Fibroblast of lung (primary cell): Measurements from ENCODE around the gene SH3D19. TPM values are rescaled to one million over a fixed set of nuclear protein-coding genes. Genes with fewer than 3 reads are reported as not detected.

Experiments used
- DNase-seq, 2 donors: peaks; one replicate each; pipeline versions ENCODE4 v3.0.0 to v3.0.0-alpha.2; 2010; ENCODE audit warnings: low read depth in 2 of 2
- H2AFZ ChIP-seq: 2 replicates; pipeline ENCODE4 v1.5.1; 2012; ENCODE audit warnings: low read length, control low read depth, inconsistent platforms
- H3K27ac ChIP-seq: 2 replicates; pipeline ENCODE4 v1.5.1; 2011; ENCODE audit warnings: low read length, control low read depth; ENCODE audit not compliant: insufficient read depth
- H3K27me3 ChIP-seq: 2 replicates; pipeline ENCODE4 v1.5.1; 2011; ENCODE audit warnings: mild to moderate bottlenecking, low read length; ENCODE audit not compliant: control insufficient read depth, insufficient read depth
- H3K36me3 ChIP-seq: 2 replicates; pipeline ENCODE4 v1.5.1; 2011; ENCODE audit warnings: low read length; ENCODE audit not compliant: control insufficient read depth, insufficient read depth
- H3K4me1 ChIP-seq: 2 replicates; pipeline ENCODE4 v1.5.1; 2011; ENCODE audit warnings: low read length; ENCODE audit not compliant: control insufficient read depth, insufficient read depth; ENCODE audit errors: extremely low read depth
- H3K4me2 ChIP-seq: 2 replicates; pipeline ENCODE4 v1.5.1; 2011; ENCODE audit warnings: low read length, control low read depth; ENCODE audit not compliant: insufficient read depth; ENCODE audit errors: extremely low read depth
- H3K4me3 ChIP-seq, 4 experiments: fragments of 200-600 bp in 1 of 4; sonication (generic) in 1 of 4; replicated peaks in 1 of 4; 2 replicates each; pipeline ENCODE4 v1.5.1; 2011 to 2016; ENCODE audit warnings: low read length in 4 of 4, low read depth in 3 of 4, mild to moderate bottlenecking in 3 of 4, control low read depth in 2 of 4, inconsistent platforms in 1 of 4, mixed read lengths in 1 of 4; ENCODE audit not compliant: insufficient read depth in 1 of 4; ENCODE audit errors: control extremely low read depth in 1 of 4
- H3K79me2 ChIP-seq: 2 replicates; pipeline ENCODE4 v1.5.1; 2012; ENCODE audit warnings: mild to moderate bottlenecking, low read length, inconsistent platforms; ENCODE audit not compliant: control insufficient read depth, insufficient read depth
- H3K9ac ChIP-seq: 2 replicates; pipeline ENCODE4 v1.5.1; 2011; ENCODE audit warnings: mild to moderate bottlenecking, low read length, control low read depth; ENCODE audit not compliant: insufficient read depth
- H3K9me3 ChIP-seq: 2 replicates; pipeline ENCODE4 v1.5.1; 2012; ENCODE audit warnings: low read depth, low read length; ENCODE audit not compliant: control insufficient read depth, insufficient read depth
- H4K20me1 ChIP-seq: 2 replicates; pipeline ENCODE4 v1.5.1; 2011; ENCODE audit warnings: low read length; ENCODE audit not compliant: control insufficient read depth, insufficient read depth; ENCODE audit errors: extremely low read depth
- EZH2 ChIP-seq: IDR thresholded peaks from 2 replicates; pipeline ENCODE4 v1.5.1; 2012; ENCODE audit warnings: low read length, control low read depth, mild to moderate bottlenecking; ENCODE audit errors: missing control alignments
- polyA plus RNA-seq, 2 donors: library from polyadenylated mRNA; depleted of rRNA in 1 of 2; stranded (reverse) in 1 of 2; unstranded in 1 of 2; fragments of >200 nt; gene quantifications; 2 replicates each; pipeline ENCODE4 v1.2.1, GENCODE V29; 2011 to 2012; ENCODE audit warnings: missing spikeins in 1 of 2
- total RNA-seq: library from RNA; depleted of rRNA; stranded (reverse); fragments of >200 nt; gene quantifications from 2 replicates; pipeline ENCODE4 v1.2.1, GENCODE V29; 2014
- TF ChIP-seq, protein P1 (sequence below), 2 donors: IDR thresholded peaks in 1 of 2; conservative IDR thresholded peaks in 1 of 2; 1 replicate in 1 of 2; 2 replicates in 1 of 2; pipeline ENCODE4 v1.5.1; 2011 to 2012; ENCODE audit warnings: low read length in 2 of 2, control low read depth in 1 of 2, inconsistent platforms in 1 of 2, low read depth in 1 of 2, mild to moderate bottlenecking in 1 of 2

The SH3D19 gene
- total and polyA plus RNA-seq, 2 donors (not counting 1 experiment from before 2014, with no cell fraction given) = 31.4 to 41.3 TPM

DNA sequence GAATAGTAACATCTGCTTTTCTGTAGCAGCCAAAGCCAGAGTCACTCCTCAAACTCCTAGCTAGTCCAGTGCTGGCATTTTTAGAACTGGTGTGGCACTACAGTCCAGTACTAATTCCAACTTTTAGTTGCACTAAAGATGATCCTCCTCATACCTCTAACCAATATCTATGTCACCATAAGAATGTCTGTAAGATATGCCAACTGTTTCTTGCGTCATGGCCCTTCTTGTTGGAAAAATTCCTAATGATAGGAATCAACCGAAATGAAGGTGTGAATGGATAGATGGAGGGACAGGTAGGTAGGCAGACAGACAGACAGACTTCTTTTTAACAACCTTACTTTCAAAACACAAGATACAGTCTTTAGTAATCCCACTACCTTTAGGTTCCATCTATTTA, 123.0 kb downstream of the SH3D19 start:
- Histone ChIP-seq H3K36me3 (no peaks in the 10 kb centered on the region), H3K9ac (no peak overlapping the region), H2AFZ (no peak overlapping the region), H3K4me3 (no peak overlapping the region), H3K9me3 (no peaks in the 10 kb centered on the region), H3K79me2 (peaks cover 2% of the 10 kb centered on the region), H4K20me1 (no peaks in the 10 kb centered on the region), H3K27me3 (no peaks in the 10 kb centered on the region), H3K4me2 (no peak overlapping the region), H3K27ac (no peak overlapping the region), H3K4me1 (peaks cover 3% of the 10 kb centered on the region)
- TF ChIP-seq, protein P1, sequence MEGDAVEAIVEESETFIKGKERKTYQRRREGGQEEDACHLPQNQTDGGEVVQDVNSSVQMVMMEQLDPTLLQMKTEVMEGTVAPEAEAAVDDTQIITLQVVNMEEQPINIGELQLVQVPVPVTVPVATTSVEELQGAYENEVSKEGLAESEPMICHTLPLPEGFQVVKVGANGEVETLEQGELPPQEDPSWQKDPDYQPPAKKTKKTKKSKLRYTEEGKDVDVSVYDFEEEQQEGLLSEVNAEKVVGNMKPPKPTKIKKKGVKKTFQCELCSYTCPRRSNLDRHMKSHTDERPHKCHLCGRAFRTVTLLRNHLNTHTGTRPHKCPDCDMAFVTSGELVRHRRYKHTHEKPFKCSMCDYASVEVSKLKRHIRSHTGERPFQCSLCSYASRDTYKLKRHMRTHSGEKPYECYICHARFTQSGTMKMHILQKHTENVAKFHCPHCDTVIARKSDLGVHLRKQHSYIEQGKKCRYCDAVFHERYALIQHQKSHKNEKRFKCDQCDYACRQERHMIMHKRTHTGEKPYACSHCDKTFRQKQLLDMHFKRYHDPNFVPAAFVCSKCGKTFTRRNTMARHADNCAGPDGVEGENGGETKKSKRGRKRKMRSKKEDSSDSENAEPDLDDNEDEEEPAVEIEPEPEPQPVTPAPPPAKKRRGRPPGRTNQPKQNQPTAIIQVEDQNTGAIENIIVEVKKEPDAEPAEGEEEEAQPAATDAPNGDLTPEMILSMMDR (conservative IDR thresholded peaks at IDR 0.05 in 1 of 2, IDR thresholded peaks at IDR 0.05 in 1 of 2; ENCODE audit: low read depth in 1 of 2, low read length in 2 of 2) = no peak
- TF ChIP-seq EZH2 = no peak
- DNase-seq = no peak

- Histone ChIP-seq H4K20me1 (no peaks in the 10 kb centered on the region), H2AFZ (no peak overlapping the region), H3K9me3 (no peaks in the 10 kb centered on the region), H3K27me3 (no peaks in the 10 kb centered on the region), H3K36me3 (no peaks in the 10 kb centered on the region), H3K4me2 (no peak overlapping the region), H3K27ac (no peak overlapping the region), H3K9ac (no peak overlapping the region), H3K79me2 (peaks cover 2% of the 10 kb centered on the region), H3K4me3 (no peak overlapping the region), H3K4me1 (peaks cover 3% of the 10 kb centered on the region)
- no peak for DNase-seq
- TF ChIP-seq, protein P1 (conservative IDR thresholded peaks at IDR 0.05 in 1 of 2, IDR thresholded peaks at IDR 0.05 in 1 of 2; ENCODE audit: low read depth in 1 of 2, low read length in 2 of 2) = no peak
- no peak for TF ChIP-seq EZH2
Measured at GRCh38 chr4:151199319-151200190, 125.8 kb downstream of the SH3D19 start.

GRCh38 chr4:151198748-151199147, 126.7 kb downstream of the SH3D19 start:
- DNase-seq = peak in 1 of 2 donors; percentile 86
- TF ChIP-seq, protein P1 (conservative IDR thresholded peaks at IDR 0.05 in 1 of 2, IDR thresholded peaks at IDR 0.05 in 1 of 2; ENCODE audit: low read depth in 1 of 2, low read length in 2 of 2) = no peak
- no peak for TF ChIP-seq EZH2
- no peaks in the 10 kb centered on the region for H3K9me3 ChIP-seq
- H3K36me3 ChIP-seq = no peaks in the 10 kb centered on the region
- no peak overlapping the region for H3K27ac ChIP-seq
- no peaks in the 10 kb centered on the region for H3K27me3 ChIP-seq
- H3K4me2 ChIP-seq = no peak overlapping the region
- H4K20me1 ChIP-seq = no peaks in the 10 kb centered on the region
- H2AFZ ChIP-seq = no peak overlapping the region
- peaks cover 3% of the 10 kb centered on the region for H3K4me1 ChIP-seq
- H3K9ac ChIP-seq = no peak overlapping the region
- peaks cover 2% of the 10 kb centered on the region for H3K79me2 ChIP-seq
- no peak overlapping the region for H3K4me3 ChIP-seq
